SK-N-SH (cell line): ENCODE results near the gene RAD23B.

Experiments used
- CTCF ChIP-seq: fragments of 200-600 bp; sonication (generic); IDR thresholded peaks from 2 replicates; pipeline ENCODE4 v1.6.1; 2017; ENCODE audit warnings: antibody characterized with exemption, mild to moderate bottlenecking, moderate library complexity
- FOXM1 ChIP-seq: IDR thresholded peaks from 2 replicates; pipeline ENCODE4 v1.4.0; 2012; ENCODE audit warnings: low read depth, mild to moderate bottlenecking
- MXI1 ChIP-seq: IDR thresholded peaks from 2 replicates; pipeline ENCODE4 v1.6.1; 2012; ENCODE audit warnings: mild to moderate bottlenecking, low read depth, low read length, improper control_type of control experiment
- POLR2AphosphoS5 ChIP-seq: IDR thresholded peaks from 2 replicates; pipeline ENCODE4 v1.6.1; 2012; ENCODE audit warnings: low read depth, low read length
- REST ChIP-seq: IDR thresholded peaks from 2 replicates; pipeline ENCODE4 v1.6.1; 2012; ENCODE audit warnings: mild to moderate bottlenecking, low read depth, low read length, moderate library complexity
- RFX5 ChIP-seq: IDR thresholded peaks from 2 replicates; pipeline ENCODE4 v1.6.1; 2012; ENCODE audit warnings: mild to moderate bottlenecking, improper control_type of control experiment, low read length
- TAF1 ChIP-seq: IDR thresholded peaks from 2 replicates; pipeline ENCODE4 v1.6.1; 2012; ENCODE audit warnings: low read depth, mild to moderate bottlenecking, low read length, moderate library complexity, borderline replicate concordance

GRCh38 chr9:107363516-107364152, 80.6 kb downstream of the RAD23B start:
- TF ChIP-seq CTCF (no peak), MXI1 (no peak), REST (no peak), FOXM1 (no peak), RFX5 (no peak), POLR2AphosphoS5 (no peak), TAF1 (no peak)
